ENCODE data around the gene LDLR.

The LDLR gene

GRCh38 chr19:11089254-11090013 is at the start of gene LDLR:
Gene LDLR (plus strand): TSS chr19:11089463. CDS start chr19:11089549, 86 bp downstream.
- peak; percentile 94 for DNase-seq (ENCODE audit: low spot score)

GRCh38 chr19:11041194-11041593 is 48.1 kb upstream of the LDLR start:
- no peak for DNase-seq (ENCODE audit: low spot score)

GRCh38 chr19:11041966-11042627 is 47.2 kb upstream of the LDLR start:
- peak; percentile 75 for DNase-seq (ENCODE audit: low spot score)

GRCh38 chr19:11044431-11044830 is 44.8 kb upstream of the LDLR start:
- no peak for DNase-seq (ENCODE audit: low spot score)

- DNase-seq (ENCODE audit: low spot score) = no peak
These were observed 43.7 kb upstream of the LDLR start for GRCh38 chr19:11045536-11045935.

- no peak for DNase-seq (ENCODE audit: low spot score)
These were observed 42.5 kb upstream of the LDLR start for GRCh38 chr19:11046605-11047354.

GRCh38 chr19:11047866-11048265 is 41.4 kb upstream of the LDLR start:
- DNase-seq (ENCODE audit: low spot score) = no peak

- no peak for DNase-seq (ENCODE audit: low spot score)
These were observed 38.7 kb upstream of the LDLR start for GRCh38 chr19:11050323-11051114.

GRCh38 chr19:11053817-11054195 is 35.5 kb upstream of the LDLR start:
- DNase-seq (ENCODE audit: low spot score) = no peak

- no peak for DNase-seq (ENCODE audit: low spot score)
These were observed 35.1 kb upstream of the LDLR start for GRCh38 chr19:11054200-11054599.

GRCh38 chr19:11054628-11055027 is 34.6 kb upstream of the LDLR start:
- DNase-seq (ENCODE audit: low spot score) = no peak

GRCh38 chr19:11058246-11059030 is 30.8 kb upstream of the LDLR start:
- no peak for DNase-seq (ENCODE audit: low spot score)

- DNase-seq (ENCODE audit: low spot score) = no peak
These were observed 29.5 kb upstream of the LDLR start for GRCh38 chr19:11059511-11060358.

- DNase-seq (ENCODE audit: low spot score) = no peak
These were observed 27.3 kb upstream of the LDLR start for GRCh38 chr19:11061952-11062351.

- DNase-seq (ENCODE audit: low spot score) = no peak
These were observed 25.8 kb upstream of the LDLR start for GRCh38 chr19:11063434-11063833.

GRCh38 chr19:11064831-11065303 is 24.4 kb upstream of the LDLR start:
- peak; percentile 38 for DNase-seq (ENCODE audit: low spot score)

GRCh38 chr19:11066326-11066725 is 22.9 kb upstream of the LDLR start:
- DNase-seq (ENCODE audit: low spot score) = no peak

- DNase-seq (ENCODE audit: low spot score) = peak; percentile 25
These were observed 21.7 kb upstream of the LDLR start for GRCh38 chr19:11067356-11068113.

- DNase-seq (ENCODE audit: low spot score) = no peak
These were observed 19.7 kb upstream of the LDLR start for GRCh38 chr19:11069561-11069960.

All from kidney tubule cell (primary cell).